ENCODE data around the gene RFC4. TPM values are rescaled to one million over a fixed set of nuclear protein-coding genes. Genes with fewer than 3 reads are reported as not detected.

The RFC4 gene
- total and polyA plus RNA-seq, 2 of the 8 experiments (the other 6 are each of a cell fraction or from before 2014, with no cell fraction given), result 21.8 to 86.9 TPM

GRCh38 chr3:186826976-186827857 lies 20.9 kb upstream of the RFC4 start (continued):
- peak; percentile 85 for TF ChIP-seq E2F6 (IDR thresholded peaks at IDR 0.05)
- peak in 1 of 2 experiments; percentile 27; a peak in 1 of 3 replicates for TF ChIP-seq POLR2A (IDR thresholded peaks at IDR 0.05; ENCODE audit: control extremely low read depth in 1 of 2, low read depth in 2 of 2, low read length in 2 of 2)
- TF ChIP-seq RBBP5 (IDR thresholded peaks at IDR 0.05; ENCODE audit: borderline replicate concordance, low read depth, low read length), result peak; percentile 51; the same call in 1 of the 2 replicates
- no peak for TF ChIP-seq POU5F1 (IDR thresholded peaks at IDR 0.05; ENCODE audit: low read depth, low read length)
- peak; percentile 92 for TF ChIP-seq KDM4A (IDR thresholded peaks at IDR 0.05; ENCODE audit: low read depth, low read length, severe bottlenecking)

Measured in H1 (cell line).